GM12872 (cell line): ENCODE data around the gene ARSK.

Experiments
- CTCF ChIP-seq: IDR thresholded peaks from 3 replicates; pipeline ENCODE4 v1.5.1; 2011; ENCODE audit warnings: low read depth, mild to moderate bottlenecking, low read length, moderate library complexity; ENCODE audit not compliant: insufficient read depth

ARSK gene

DNA sequence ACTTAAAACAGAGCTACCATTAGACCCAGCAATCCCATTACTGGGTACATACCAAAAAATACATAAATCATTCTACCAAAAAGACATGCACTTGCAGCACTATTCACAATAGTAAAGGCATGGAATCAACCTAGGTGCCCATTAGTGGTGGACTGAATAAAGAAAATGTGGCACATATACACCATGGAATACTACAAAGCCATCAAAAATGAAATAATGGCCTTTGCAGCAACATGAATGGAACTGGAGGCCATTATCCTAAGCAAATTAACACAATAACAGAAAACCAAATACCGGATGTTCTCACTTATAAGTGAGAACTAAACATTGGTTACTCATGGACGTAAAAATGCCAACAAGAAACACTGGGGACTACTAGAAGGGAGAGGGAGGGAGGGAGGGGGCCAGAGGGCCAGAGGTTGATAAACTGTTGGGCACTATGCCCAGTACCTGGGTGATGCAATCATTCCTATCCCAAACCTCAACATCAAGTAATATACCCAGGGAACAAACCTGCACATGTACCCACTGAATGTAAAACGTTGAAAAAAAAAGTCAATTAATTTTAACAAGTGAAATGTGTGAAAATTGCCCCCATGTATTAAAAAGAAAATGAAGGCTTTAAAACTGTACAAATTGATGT lies 40.5 kb downstream of the ARSK start:
- TF ChIP-seq CTCF = no peak

DNA sequence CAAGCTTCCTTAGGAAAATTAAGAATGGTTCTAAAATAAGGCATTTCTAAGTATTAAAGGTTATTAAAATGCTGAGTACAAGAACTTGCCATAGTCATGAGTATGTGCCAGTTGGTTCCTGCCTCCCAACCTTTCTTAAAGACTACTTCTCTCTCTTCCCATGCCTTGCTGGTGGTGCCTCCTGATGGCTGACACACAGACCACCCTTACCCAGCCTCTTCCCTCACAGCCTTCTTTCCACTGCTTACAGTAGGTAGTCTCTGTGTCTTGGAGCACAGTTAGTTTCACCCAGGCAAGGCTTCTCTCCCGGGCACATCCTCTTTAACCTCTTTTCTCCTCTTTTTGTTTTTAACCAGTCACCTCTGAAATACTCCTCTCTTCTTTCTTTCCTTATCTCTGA lies 44.4 kb downstream of the ARSK start:
- TF ChIP-seq CTCF = no peak

DNA sequence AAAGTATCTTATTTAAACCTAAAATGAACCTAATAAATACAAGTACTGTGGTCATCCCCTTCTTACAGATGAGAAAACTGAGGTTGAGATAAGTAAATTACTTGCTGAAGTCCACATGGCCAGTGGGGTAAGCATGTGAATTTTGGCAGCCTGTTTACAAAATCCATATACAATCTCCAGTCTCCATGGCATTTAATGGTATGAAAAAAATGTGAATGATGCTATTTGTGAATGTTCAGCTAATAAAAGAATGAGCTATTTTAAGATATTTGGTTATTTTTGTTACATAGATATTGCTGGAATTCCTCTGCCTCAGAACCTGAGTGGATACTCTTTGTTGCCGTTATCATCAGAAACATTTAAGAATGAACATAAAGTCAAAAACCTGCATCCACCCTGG lies 45.7 kb downstream of the ARSK start:
- TF ChIP-seq CTCF = no peak

GRCh38 chr5:95605786-95606185 lies 50.9 kb downstream of the ARSK start:
- TF ChIP-seq CTCF = no peak

DNA sequence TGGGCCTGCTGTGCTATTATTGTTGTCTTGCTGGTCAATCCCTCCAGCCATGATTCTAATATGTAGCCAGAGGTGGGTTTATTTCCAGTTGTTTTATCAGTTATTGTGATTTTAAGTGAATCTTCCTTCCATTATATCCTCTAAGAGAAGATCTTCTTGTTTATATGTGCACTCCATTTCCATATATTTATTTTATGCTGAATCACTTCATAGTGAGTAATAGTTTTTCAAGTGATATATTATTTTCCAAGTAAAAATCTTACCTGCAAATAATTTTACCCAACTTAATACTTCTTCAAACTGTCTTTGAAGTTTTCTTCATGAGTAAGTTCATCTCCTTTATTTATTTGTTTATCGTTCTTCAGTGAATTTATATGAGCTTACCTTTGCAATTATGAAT lies 51.5 kb downstream of the ARSK start:
- TF ChIP-seq CTCF = no peak

DNA sequence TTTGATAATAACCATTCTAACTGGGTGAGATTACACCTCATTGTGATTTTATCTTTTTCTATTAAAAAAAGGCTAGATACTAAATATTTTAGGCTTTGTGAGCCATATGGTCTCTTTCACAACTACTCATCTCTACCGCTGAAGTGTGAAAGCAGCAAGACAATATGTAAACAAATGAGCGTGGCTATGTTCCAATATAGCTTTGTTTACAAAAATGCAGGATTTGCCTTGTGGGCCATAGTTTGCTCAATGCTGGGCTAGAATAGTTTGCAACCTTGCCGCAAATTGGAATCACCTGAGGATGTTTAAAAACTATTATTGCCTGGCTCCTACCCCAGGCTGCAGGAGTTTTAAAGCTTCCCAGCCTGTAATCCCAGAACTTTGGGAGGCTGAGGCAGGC lies 54.8 kb downstream of the ARSK start:
- no peak for TF ChIP-seq CTCF

DNA sequence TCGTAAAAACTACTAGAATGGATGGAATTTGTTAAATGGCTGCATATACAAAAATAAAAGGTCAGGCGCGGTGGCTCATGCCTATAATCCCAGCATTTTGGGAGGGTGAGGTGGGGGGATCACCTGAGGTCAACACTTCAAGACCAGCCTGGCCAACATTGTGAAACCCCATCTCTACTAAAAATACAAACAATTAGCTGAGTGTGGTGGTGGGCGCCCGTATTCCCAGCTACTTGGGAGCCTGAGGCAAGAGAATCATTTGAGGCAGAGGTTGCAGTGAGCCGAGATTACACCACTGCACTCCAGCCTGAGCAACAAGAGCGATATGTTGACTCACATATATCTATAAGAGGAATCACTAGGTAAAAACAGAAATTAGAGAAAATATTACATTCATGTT lies 55.6 kb downstream of the ARSK start:
- TF ChIP-seq CTCF = no peak
